Activated T-cell treated with anti-CD3 and anti-CD28 coated beads, Interleukin-2, amount 50 U/mL, for 1 hour (primary cell): ENCODE data around the gene AFAP1.

Experiments used
- DNase-seq: peaks from one replicate; pipeline ENCODE4 v3.0.0-alpha.2; 2020

The AFAP1 gene

DNA sequence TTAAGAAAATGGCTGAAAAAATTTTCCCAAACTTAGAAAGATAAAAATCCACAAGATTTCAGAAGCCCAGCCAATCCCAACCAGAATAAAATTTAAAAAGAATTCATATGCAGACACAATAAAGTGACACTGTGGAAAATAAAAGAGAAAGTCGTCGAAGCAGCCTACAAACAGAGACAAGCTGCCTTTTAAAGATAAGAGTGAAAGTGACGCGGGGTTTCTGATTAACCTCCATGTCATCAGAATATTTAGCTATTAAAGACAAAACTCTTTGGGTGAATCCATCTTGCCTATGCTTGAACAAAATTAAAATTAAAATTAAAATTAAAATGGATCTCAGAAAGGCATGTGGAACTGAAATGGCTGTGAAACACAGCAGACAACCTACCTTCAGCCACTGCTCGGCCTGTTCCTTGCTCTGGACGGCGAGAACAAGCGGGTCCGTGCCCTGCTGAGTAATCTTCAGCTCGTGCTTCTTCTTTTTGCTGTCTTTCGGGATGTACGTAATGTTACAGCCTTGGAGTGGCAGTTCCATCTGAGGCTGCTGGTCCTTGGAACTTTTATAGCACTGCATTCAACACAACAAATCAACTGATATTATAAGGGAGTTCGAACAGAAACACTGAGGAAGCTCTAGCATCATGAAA lies 101.4 kb downstream of the AFAP1 start:
- DNase-seq = no peak

DNA sequence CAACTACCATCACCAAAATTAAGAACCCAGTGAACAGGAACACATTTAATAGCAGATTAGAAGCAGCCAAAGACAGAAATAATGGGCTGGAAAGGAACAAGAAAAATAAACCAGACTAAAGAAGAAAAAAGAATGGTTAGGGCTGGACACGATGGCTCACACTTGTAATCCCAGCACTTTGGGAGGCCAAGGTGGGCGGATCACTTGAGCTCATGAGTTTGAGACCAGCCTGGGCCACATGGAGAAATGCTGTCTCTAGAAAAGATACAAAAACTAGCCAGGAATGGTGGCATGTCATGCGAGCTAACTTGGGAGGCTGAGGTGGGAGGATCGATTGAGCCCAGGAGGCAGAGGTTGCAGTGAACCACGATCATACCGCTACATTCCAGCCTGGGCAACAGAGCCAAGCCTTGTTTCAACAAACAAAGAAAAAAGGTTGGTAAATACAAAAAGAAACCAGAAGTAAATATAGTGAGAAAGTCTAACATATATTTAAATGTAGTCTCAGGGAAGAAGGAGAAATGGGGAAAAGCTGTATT lies 102.0 kb downstream of the AFAP1 start:
- no peak for DNase-seq

DNA sequence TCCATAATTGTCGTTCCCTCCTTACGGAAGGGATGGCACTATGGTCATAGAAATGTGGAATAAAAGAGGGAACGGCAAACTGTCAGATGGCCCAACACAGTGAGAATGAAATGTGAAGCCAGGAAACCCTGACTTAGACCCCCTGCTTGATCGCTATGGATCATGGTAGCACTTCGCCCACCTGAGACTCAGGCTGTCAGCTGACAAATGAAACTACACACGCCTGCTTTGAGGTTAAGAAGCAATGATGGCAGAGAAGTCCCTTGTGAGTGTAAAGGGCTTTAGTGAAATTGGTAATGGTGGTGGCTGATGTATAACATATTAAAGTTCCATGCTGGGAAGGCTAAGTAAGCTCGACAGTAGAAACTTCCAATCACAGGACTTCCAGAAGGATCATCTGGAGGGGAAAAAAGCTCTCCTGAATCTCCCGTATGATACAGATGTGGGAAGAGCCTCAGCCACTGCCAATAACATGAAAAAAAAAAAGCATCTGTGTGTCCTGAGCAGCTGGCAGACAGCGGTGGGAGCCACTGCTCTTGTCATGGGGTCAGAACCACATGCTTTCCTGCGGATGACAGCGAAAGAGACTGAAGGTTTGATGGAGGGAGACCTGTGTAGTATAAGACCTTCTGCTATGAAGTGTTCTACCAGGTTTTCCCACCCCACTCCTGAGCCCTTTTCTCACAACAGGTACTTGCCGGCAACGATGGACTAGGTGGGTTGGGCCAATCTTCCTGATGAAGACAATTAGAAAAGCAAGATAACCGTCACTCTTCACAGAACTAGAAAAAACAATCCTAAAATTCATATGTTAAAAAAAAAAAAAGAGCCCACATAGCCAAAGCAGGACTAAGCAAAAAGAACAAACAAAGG lies 107.6 kb downstream of the AFAP1 start:
- DNase-seq = no peak

DNA sequence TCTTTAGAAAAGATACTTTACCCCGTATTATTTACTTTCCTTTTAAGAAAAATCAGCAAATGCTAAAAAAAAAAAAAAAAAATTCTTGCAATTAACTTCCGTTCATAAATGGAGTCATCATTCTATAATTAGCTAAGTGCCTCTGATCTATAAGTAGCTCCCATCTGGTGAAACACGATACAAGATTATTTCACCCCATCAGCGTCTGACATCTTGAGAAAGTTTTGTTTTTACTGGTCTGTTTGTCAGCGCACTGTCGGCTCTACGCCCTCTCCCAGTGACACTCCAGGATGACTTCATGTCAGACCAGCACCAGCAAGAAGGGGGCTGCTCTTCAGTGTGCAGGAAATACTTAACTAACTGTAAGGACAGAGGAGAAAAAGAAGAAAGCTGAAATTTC lies 108.3 kb downstream of the AFAP1 start:
- DNase-seq = no peak

DNA sequence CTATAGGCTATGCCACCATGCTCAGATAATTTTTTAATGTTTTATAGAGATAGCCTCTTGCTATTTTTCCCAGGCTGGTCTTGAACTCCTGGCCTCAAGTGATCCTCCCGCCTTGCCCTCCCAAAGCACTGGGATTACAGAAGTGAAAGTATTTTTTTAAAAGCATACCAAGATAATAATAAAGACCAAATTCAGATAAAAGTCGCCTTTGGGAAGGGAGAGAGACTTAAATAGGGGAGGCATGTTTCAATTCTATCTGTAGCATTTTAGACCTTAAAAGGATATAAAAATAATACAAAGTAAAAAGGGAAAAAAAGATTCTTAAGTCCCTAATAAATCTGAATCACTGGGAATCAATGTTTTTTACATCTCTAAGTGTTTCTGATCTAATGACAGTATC lies 108.9 kb downstream of the AFAP1 start:
- DNase-seq = no peak

DNA sequence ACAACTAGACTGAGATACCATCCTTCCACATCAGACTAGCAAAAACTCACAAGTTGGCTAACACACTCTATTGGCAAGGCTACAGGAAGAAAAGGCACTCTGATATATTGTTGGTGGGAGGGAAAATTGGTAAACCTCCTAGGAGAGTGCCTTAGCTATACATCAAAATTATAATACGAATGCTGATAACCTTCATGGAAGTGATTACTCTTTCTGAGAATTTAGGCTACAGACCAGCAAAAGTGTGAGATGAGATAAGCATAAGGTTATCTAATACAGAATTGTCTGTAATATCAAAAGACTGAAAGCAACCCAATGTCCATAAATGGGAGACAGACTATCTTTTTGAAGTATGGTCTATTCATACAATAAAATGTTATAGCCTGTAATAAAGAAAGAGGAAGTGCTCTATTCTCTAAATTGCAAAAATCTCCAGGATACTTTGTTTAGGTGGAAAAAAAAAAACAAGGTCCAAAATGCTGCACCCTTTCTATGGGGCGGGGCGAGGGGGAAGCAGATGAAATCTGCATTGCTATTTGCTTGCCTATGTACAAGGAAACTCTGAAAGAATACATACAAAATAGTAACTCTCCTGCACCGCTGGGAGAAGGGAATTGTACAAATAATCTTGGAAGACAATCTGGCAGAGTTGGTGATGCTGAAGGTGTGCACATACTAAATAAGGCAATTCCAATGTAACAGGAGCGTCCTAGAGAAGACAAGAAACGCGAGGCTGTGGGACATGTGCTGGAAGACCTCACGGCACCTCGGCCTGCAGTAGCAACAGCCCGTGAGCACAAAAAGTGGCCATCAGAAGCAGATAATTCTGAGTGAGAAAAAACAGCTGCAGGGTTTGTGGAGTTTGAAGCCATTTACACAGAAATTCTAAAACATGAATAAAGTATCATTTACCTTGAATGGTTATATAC lies 109.7 kb downstream of the AFAP1 start:
- no peak for DNase-seq

DNA sequence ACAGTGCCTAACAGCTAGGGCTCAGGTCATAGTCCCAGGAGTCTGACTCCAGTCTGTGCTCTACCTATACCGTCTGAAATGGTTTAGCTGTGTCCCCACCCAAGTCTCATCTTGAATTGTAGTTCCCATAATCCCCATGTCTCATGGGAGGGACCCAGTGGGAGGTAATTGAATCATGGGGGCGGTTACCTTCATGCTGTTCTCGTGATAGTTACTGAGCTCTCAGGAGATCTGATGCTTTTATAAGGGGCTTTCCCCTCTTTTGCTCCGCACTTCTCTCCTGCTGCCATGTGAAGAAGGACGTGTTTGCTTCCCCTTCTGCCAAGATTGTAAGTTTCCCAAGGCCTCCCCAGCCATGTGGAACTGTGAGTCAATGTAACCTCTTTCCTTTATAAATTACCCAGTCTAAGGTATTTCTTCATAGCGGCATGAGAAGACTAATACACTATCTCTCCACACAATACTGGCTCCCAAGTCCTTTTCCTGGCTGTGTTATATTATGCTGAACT lies 110.8 kb downstream of the AFAP1 start:
- no peak for DNase-seq

DNA sequence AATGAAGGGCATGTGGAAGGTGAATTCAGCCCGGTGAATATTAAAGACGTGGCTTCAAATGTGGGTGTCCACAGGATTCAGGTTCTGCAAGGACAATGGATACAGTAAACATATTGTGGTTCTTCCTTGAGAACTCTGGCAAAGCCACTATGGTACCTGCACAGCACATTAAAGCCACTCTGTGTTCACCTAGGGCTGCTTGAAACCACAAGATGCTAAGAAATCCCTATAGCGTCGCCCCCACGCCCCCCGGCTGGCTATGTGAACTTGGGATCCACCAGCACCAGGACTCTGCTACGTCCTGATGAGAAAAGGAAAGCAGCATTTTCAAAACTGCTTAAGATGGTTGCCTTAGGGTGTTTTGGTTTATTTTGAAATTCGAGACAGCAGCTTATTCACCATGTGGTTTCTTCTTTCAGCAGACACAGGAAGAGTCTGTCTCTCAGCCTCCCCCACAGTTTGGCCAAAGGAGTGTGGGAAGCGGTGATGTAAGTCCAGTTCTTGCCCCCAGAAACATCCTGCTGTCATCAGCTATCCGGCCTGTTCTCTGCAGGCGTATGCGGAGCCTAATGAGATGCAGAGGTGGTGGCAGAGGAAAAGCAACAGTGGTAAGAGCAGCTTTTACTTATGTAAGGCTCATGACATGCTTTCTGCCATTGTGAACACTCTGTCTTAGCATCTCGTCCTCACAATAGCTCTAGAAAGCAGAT lies 111.5 kb downstream of the AFAP1 start:
- DNase-seq = peak; percentile 53

DNA sequence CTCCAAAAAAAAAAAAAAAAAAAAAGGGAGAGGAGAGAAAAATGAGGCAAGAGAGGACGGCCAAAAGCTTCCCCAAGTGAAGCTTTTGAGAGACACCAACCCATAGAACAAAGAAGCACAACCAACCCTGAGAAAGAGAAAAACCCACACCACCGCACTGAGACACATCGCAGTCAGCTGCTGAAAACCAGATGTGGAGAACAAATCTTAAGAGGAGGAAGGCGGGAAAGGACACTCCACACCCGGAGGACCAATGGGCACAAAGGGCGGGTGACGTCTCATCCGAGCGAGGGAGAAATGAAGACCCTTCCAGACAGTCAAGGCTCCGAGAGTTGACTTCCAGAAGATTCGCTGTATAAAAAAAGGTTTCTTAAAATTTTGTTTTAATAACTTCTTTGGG lies 112.1 kb downstream of the AFAP1 start:
- DNase-seq = no peak

DNA sequence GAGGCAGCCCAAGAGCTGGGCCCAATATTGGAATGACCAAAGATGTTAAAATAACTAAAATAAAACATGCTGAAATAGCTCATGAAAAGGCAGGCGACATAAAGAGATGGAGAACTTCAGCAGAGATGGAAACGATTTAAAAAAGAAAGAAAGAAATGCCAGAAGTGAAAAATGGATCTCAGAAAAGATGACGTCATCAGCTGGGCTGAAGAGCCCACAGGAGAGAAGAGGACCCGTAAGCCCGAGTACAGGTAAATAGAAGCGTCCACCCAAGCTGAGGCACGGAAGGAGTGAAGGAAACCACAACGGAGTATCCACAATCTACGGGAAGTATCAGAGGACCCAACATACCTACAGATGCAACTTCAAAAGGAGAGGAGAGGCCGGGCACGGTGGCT lies 112.8 kb downstream of the AFAP1 start:
- no peak for DNase-seq

DNA sequence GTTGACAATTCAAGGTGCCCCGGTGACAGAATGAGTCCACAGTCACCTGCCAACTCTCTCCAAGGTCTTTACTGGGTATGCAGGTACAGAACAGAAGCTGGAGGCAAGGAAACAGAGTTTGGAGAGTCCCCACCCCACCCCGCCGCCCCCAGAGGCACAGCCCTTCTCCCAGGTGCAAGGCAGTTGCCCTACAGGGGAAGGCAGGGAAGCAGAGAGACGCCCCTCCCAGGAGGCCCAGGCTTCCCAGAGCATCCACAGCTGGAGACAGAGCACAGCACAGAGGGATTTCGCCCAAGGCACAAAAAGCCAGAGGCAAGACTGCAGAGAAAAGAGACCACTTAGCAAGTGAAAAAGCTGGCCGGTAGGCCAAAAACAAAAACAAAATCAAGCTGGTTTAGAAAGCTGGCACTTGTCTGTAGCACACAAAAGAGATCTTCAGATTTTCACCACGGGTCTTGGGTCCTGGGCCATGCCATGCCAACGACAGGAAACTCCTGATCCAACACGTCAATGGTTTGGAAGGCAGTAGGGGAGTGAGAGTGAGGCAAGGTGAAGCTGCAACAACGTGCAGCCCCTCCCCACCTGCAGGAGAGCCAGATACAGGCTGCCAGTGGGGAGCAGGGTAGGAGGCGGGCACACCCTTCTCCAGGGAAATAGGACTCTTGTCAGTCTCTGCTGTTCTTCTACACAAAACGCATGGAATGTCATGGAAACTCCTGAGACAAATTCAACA lies 113.3 kb downstream of the AFAP1 start:
- no peak for DNase-seq

DNA sequence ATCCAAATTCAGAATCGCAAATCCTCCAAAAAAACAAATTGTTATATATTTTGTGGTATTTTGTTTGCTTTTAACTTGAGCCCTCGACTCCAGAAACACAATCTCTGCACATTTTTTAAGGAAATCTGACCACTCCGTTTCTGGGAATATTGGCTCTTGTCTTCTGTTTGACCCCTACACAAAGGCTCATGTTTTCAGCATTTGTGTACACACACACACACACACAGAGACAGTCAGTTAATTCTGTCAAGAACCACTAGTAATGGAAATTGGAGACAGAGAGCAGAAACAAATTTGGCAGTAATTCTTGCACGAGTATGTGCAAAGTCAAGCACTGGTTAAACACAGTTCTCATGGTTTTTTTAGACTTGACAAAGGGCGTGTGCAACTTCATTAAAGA lies 115.4 kb downstream of the AFAP1 start:
- DNase-seq = no peak

DNA sequence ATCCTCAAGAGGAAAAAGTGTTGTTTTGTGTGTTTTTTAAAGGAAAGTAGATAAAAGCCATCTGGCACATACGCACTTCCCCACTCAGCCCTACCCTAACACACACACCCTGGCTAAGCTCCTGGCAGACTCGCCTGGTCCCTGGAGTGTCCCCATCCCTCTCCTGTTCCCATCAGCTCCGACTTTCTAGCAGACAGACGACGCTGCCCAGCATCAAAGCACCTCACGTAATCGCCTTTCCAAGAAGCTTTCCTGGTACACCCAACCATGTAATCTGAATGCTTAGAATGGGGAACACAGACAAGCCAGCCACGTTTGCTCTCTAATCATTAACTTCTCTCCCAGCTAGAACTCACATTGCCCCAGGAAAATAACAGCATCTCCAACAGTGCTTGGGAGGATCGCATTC lies 116.2 kb downstream of the AFAP1 start:
- DNase-seq = no peak

DNA sequence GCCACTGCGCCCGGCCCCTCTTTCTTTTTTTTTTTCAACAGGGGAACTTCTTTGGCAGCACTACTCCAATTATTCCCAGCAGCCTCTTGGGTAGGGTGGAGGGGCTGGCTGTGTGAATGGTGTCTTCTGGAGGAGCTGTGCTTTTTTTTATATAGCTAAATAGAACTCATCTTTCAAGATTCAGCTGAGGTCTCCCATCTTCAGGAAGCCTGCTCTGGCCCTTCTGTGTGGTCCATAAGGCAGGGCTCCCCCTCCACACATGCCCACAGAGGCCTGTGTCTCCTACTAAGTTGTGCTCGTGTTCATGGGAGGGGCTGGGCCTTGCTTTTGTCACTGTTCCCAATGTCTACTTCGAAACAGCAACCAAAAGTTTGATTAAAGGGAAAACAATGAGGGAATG lies 116.8 kb downstream of the AFAP1 start:
- no peak for DNase-seq

DNA sequence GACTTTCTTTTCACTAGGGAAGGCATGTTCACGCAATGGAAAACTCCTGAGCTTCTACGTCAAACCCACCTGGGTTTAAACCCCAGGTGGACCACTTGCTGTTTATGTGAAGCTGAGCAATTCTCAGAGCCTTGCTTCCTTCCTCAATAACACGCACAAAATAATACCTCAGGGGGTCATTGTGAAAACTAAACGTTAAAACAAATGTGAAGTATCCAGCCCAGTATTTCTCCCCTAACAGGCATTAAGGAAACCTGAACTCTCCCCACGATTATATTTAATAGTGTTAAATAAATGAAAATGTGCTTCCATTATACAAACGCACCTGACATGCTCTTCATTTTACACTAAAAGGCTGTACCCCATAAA lies 117.5 kb downstream of the AFAP1 start:
- no peak for DNase-seq

DNA sequence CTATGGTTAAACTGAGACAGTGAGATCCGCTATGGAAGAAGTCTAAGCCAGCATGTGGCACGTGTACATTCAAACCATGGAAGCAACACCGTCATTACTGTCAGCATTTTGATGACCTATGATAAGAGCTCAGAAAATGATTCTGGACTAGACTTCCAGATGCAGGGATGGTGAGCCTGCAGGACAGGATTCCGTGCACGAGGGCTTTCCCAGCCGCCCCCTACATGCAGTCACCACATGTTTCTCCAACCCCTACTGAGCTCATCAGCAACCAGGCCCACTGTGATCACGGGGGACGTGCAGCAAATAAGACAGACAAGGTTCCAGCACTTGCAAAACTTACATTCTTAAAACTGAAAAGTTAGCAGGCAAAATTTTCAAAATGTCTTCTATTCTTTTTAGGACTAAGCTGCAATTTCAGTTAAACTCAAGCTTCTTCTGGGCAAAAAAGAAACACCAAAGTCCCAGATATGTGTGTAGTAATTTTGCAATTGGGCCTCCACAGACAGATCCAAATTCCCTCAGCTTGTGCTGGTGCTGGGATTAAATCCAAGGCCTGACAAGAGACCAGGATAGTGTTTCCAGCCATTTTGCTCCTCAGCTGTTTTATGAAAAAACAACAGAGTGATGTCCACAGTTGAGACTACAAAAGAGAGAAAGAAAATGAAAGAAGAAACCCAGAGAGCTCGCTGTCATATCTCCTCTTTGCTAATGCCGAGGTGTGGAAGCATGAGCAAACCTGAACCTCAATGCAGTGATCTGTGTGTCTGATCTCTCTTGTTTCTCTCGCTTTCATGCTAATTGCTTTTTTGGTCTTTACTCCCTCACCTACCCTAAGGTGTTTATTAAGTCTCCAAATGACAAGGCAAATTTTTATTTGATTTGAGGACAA lies 118.2 kb downstream of the AFAP1 start:
- no peak for DNase-seq

DNA sequence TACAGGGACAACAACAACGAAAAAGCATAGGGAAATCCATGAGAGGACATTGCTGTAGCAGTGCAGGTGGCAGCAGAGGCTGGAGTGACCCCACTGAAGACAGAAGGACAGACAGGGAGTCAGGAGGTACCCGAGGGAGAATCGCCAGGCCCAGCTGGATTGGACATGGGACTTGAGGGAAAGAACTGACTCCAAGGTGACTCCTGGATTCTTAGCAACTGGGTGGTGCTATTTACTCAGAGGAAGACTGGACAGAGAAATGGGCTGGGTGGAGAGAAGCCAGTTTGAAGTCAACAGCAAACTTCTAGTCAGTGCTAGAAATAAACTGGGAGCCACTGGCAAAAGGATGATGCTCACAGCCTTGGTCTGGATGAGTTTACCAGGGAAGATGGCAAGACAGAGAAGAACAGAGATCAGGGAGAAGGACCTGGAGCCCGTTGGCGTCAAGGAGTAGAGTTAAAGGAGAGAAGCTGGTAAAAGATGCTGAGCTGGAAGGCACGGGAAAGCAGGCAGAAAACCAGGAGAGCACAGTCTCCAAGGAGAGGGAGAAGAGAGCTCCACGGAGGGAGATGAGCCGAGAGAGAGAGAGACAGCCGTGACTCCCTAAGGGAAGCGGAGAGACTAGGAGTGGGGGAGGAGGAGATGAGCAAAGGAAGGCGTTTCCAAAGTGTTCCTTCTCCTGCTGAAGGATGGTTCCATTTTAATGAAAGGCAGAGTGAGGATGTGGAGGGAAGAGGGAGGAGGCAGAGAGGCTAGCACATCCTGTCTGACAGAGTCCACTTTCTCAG lies 119.4 kb downstream of the AFAP1 start:
- no peak for DNase-seq

DNA sequence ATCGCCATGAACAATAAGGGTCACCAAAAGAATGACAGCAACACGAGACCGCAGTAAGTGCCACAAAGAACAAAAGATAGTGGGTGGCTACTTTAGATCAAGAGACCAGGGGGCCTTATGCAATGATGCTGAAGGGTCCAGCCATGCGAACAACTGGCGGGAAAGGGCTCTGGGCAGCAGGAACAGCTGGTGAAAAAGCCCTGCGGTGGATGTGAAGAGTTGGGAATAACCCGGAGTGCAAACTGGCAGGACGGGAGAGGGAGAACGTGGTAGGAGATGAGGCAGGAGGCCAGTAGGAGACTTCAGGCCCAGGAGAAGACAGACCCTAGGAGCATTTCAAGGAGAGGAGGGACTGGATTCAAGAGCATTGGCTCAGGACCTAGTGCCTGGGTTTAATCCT lies 120.2 kb downstream of the AFAP1 start:
- no peak for DNase-seq

DNA sequence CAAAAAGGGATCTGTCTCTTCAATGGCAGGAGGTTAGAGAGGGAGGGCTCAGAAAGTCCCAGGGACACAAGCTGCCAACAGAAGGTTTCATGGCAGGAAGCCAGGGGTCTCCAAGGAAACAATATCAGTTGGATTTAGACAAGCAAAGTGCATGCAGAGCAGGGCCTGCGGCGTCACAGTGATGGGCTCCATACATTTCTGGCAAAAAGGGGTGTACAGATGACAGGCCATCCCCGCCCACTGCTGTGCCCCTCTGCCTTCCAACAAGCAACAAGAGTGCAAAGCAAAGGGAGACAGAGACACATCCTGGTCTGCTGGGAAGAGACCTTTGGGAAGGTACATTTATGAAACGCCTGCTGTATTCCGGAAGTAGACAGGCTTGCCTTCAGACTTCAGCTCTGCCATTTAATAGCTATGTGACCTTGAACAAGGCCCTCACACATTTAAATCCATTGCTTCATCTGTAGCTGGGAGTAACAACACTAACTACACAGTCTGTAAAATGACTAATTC lies 121.2 kb downstream of the AFAP1 start:
- no peak for DNase-seq
